PC-9 (cell line): ENCODE results near the gene TRPM1. TPM values are rescaled to one million over a fixed set of nuclear protein-coding genes. Genes with fewer than 3 reads are reported as not detected.

ENCODE experiments used
- BruUV-seq: library from RNA; stranded (reverse); fragments of 400-500 nt; replicated peaks from 2 replicates; lab custom pipeline; 2021; lab: Mats Ljungman, UMichigan
- CTCF ChIA-PET: fragments of 300-600 bp; sonication (Branson Sonifier 250); formaldehyde crosslinking; loops from one replicate; lab custom pipeline; 2022; ENCODE audit warnings: antibody characterized with exemption; lab: Charles Lee
- POLR2A ChIA-PET: fragments of 300-600 bp; sonication (Branson Sonifier 250); formaldehyde crosslinking; loops from one replicate; lab custom pipeline; 2022; ENCODE audit warnings: antibody characterized with exemption; ENCODE audit not compliant: unreplicated experiment; lab: Charles Lee
- DNase-seq, 2 experiments: peaks; one replicate each; pipeline versions ENCODE4 v3.0.0 to v3.0.0-alpha.2; 2015 to 2022; ENCODE audit warnings: mixed read lengths in 1 of 2
- H2AFZ ChIP-seq: fragments of 200-600 bp; sonication (generic); 2 replicates; pipeline ENCODE4 v1.8.1; 2017; ENCODE audit warnings: antibody characterized with exemption
- H3F3A ChIP-seq: fragments of 200-600 bp; sonication (generic); 2 replicates; pipeline ENCODE4 v1.8.1; 2017; ENCODE audit warnings: antibody characterized with exemption, mild to moderate bottlenecking, low read depth; ENCODE audit not compliant: insufficient read depth
- H3K27ac ChIP-seq: fragments of 200-600 bp; sonication (generic); 2 replicates; pipeline ENCODE4 v1.6.1; 2016; ENCODE audit warnings: mixed run types
- H3K27me3 ChIP-seq: fragments of 200-600 bp; sonication (generic); 2 replicates; pipeline ENCODE4 v1.6.1; 2016; ENCODE audit warnings: low read depth, mixed run types; ENCODE audit not compliant: insufficient read depth
- H3K36me3 ChIP-seq: fragments of 200-600 bp; sonication (generic); 2 replicates; pipeline ENCODE4 v1.6.1; 2016; ENCODE audit warnings: low read depth, mixed run types
- H3K4me1 ChIP-seq: fragments of 200-600 bp; sonication (generic); replicated peaks from 2 replicates; pipeline ENCODE4 v1.6.1; 2016; ENCODE audit warnings: mixed run types; ENCODE audit not compliant: insufficient read depth
- H3K4me2 ChIP-seq: fragments of 200-600 bp; sonication (generic); 2 replicates; pipeline ENCODE4 v1.6.1; 2017; ENCODE audit warnings: mixed run types
- H3K4me3 ChIP-seq: fragments of 200-600 bp; sonication (generic); 2 replicates; pipeline ENCODE4 v1.6.1; 2016; ENCODE audit warnings: mixed run types
- H3K79me2 ChIP-seq: fragments of 200-600 bp; sonication (generic); 2 replicates; pipeline ENCODE4 v1.6.1; 2017; ENCODE audit warnings: low read depth, mixed run types
- H3K9me2 ChIP-seq: fragments of 200-600 bp; sonication (generic); 2 replicates; pipeline ENCODE4 v1.8.1; 2017; ENCODE audit warnings: mild to moderate bottlenecking; ENCODE audit not compliant: insufficient read depth
- H3K9me3 ChIP-seq: fragments of 200-600 bp; sonication (generic); 2 replicates; pipeline ENCODE4 v1.8.1; 2016; ENCODE audit warnings: low read depth; ENCODE audit not compliant: insufficient read depth
- H4K20me1 ChIP-seq: fragments of 200-600 bp; sonication (generic); 2 replicates; pipeline ENCODE4 v1.8.1; 2017; ENCODE audit not compliant: insufficient read depth
- EZH2 ChIP-seq: fragments of 200-600 bp; sonication (generic); IDR thresholded peaks from 2 replicates; pipeline ENCODE4 v1.8.0; 2017; ENCODE audit warnings: antibody characterized with exemption, low read depth
- intact Hi-C: fragments of 100-400 bp; cut with micrococcal nuclease; formaldehyde crosslinking; loops from one replicate; pipeline ENCODE4 v1.10.0; 2022; ENCODE audit not compliant: unreplicated experiment
- total RNA-seq: library from RNA; stranded (reverse); gene quantifications from 2 replicates; pipeline ENCODE4 v1.2.3, GENCODE V29; 2021
- TF ChIP-seq, protein P1 (sequence below): fragments of 200-600 bp; sonication (generic); conservative IDR thresholded peaks from 2 replicates; pipeline ENCODE4 v1.6.1; 2017; ENCODE audit warnings: mixed run types, antibody characterized with exemption, mild to moderate bottlenecking, moderate library complexity

TRPM1 gene
- total RNA-seq, 1 experiment from 2014 or later: not detected

DNA sequence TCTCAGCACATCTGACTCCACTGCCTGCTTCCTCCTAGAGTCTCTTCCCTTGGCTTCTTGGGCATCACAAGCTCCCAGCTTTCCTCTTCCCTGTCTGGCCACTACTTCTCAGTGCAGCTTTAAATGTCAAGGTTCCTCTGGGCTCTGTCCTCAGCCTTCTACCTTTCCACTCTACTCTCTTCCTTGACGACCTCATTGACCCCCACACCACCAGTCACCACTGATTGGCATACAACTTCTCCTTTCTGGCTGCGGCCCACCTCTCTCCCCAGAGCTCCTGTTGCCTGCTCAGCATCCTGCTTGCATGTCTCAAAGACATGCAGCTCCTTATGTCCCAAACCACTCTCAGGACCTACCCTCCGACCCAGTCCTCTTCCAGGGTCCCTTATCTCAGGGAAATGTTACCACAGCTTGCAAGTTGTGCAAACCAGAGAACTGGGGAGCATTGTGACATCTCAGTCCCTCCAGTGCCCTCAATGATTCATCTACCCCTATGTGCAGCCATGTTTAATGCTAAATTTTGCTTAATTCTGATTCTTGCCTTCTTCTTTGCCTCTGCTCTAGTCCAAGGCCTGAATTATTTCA, 49.9 kb downstream of the TRPM1 start:
- Histone ChIP-seq H3K36me3 (no peaks in the 10 kb centered on the region), H4K20me1 (no peaks in the 10 kb centered on the region), H3K4me3 (no peak overlapping the region), H3K27me3 (peaks cover 77% of the 10 kb centered on the region), H3K4me2 (no peak overlapping the region), H2AFZ (no peak overlapping the region), H3K27ac (no peak overlapping the region), H3K9me2 (no peaks in the 10 kb centered on the region), H3K4me1 (no peaks in the 10 kb centered on the region), H3K79me2 (no peaks in the 10 kb centered on the region), H3F3A (no peaks in the 10 kb centered on the region), H3K9me3 (no peaks in the 10 kb centered on the region)
- BruUV-seq: no TSS peak
- TF ChIP-seq, protein P1, sequence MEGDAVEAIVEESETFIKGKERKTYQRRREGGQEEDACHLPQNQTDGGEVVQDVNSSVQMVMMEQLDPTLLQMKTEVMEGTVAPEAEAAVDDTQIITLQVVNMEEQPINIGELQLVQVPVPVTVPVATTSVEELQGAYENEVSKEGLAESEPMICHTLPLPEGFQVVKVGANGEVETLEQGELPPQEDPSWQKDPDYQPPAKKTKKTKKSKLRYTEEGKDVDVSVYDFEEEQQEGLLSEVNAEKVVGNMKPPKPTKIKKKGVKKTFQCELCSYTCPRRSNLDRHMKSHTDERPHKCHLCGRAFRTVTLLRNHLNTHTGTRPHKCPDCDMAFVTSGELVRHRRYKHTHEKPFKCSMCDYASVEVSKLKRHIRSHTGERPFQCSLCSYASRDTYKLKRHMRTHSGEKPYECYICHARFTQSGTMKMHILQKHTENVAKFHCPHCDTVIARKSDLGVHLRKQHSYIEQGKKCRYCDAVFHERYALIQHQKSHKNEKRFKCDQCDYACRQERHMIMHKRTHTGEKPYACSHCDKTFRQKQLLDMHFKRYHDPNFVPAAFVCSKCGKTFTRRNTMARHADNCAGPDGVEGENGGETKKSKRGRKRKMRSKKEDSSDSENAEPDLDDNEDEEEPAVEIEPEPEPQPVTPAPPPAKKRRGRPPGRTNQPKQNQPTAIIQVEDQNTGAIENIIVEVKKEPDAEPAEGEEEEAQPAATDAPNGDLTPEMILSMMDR: no peak
- no peak for TF ChIP-seq EZH2
- intact Hi-C loops: no loop called here
- DNase-seq: no peak
- POLR2A ChIA-PET: no interaction called here
- CTCF ChIA-PET: no interaction called here

DNA sequence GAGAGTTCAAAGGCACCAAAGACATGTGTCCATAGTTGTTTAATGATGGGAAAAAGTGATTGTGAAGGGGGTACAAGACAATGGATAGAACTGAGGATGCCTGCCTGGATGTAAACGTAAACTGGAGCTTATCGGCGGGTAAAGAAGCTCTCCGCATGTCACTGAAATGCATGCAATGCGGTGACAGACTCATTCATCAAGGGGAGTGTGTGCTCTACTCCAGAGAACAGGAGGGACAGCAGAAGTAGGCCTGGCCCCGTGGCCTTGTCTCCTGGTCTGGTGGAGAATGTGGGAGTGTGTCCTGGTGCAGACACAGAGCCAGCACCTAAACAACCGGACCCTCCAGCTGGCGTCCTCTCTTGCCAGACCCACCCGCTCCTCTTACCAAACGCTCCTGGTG, 50.6 kb downstream of the TRPM1 start:
- CTCF ChIA-PET: no interaction called here
- no peak for TF ChIP-seq EZH2
- TF ChIP-seq, protein P1: no peak
- no peaks in the 10 kb centered on the region for H3K36me3 ChIP-seq
- H3K9me3 ChIP-seq: no peaks in the 10 kb centered on the region
- no peaks in the 10 kb centered on the region for H3K79me2 ChIP-seq
- DNase-seq: no peak
- H3K27ac ChIP-seq: no peak overlapping the region
- H3K4me2 ChIP-seq: no peak overlapping the region
- no peak overlapping the region for H2AFZ ChIP-seq
- intact Hi-C loops: no loop called here
- H4K20me1 ChIP-seq: no peaks in the 10 kb centered on the region
- POLR2A ChIA-PET: no interaction called here
- no peaks in the 10 kb centered on the region for H3F3A ChIP-seq
- H3K4me3 ChIP-seq: no peak overlapping the region
- H3K4me1 ChIP-seq: no peaks in the 10 kb centered on the region
- no peaks in the 10 kb centered on the region for H3K9me2 ChIP-seq
- peaks cover 73% of the 10 kb centered on the region for H3K27me3 ChIP-seq
- no TSS peak for BruUV-seq

DNA sequence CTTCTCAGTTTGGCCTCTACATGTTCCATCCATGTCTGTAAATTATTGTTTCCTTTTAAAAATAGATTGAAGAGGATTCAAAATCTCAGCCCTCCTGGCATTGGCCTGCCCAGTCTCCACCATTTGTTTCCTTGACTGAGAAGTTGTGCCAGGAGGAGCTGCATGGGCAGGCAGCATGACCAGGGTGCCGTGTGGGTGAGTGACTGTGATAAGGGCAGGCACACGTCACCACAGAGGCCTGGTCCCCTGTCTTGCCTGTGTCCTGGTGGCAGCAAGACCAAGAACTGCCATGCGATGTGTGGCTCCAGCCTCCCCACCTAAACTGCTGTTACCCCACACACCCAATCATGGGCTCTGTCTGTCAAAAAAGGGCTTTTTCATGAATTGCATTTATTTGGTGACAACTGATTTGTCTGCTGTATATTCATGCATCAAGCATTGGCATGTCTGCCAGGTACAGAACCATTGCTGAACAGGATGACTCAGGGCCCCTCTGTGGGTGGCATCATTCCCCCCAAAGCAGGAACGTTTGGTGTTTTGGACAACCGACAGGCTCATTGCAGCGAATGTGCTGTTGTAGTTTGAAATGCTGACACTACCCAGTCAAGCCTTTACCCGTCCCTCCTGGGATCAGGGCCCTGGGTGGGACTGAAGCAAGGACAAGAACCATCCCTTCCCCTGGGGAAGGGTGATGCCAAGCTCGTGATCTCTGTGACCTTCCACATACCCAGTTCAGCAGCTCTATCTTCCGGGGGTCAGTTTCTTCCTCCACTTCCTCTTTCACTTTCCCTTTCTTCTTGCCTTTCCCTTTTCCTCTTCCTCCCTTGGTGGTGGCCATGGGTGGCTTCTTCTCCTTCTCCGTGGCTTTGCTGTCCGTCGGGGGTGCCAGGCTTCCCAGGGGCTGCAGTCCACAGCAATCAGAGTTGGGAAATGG, 51.6 kb downstream of the TRPM1 start:
- Histone ChIP-seq H3K27ac (no peak overlapping the region), H3K79me2 (no peaks in the 10 kb centered on the region), H2AFZ (no peak overlapping the region), H3F3A (no peaks in the 10 kb centered on the region), H4K20me1 (no peaks in the 10 kb centered on the region), H3K4me3 (no peak overlapping the region), H3K9me3 (no peaks in the 10 kb centered on the region), H3K9me2 (no peaks in the 10 kb centered on the region), H3K4me2 (no peak overlapping the region), H3K4me1 (no peaks in the 10 kb centered on the region), H3K27me3 (peaks cover 75% of the 10 kb centered on the region), H3K36me3 (no peaks in the 10 kb centered on the region)
- ChIA-PET POLR2A (no interaction called here), CTCF (no interaction called here)
- no peak for TF ChIP-seq EZH2
- TF ChIP-seq, protein P1: no peak
- DNase-seq: no peak
- intact Hi-C loops: no loop called here
- BruUV-seq: no TSS peak
